A673 (cell line): Measurements from ENCODE around the gene HLCS. TPM values are rescaled to one million over a fixed set of nuclear protein-coding genes. Genes with fewer than 3 reads are reported as not detected.

Experiments used
- BruUV-seq: library from RNA; stranded (reverse); fragments of 400-500 nt; replicated peaks from 2 replicates; lab custom pipeline; 2021; lab: Mats Ljungman, UMichigan
- CTCF ChIA-PET: fragments of 300-600 bp; sonication (Branson Sonifier 250); formaldehyde crosslinking; loops from one replicate; lab custom pipeline; 2022; ENCODE audit warnings: antibody characterized with exemption; lab: Charles Lee
- POLR2A ChIA-PET: fragments of 300-600 bp; sonication (Branson Sonifier 250); formaldehyde crosslinking; loops from one replicate; lab custom pipeline; 2022; ENCODE audit warnings: antibody characterized with exemption; ENCODE audit not compliant: low non-redundant PET; lab: Charles Lee
- DNase-seq: peaks from one replicate; pipeline ENCODE4 v3.0.0-alpha.2; 2015; ENCODE audit warnings: low spot score
- H3K27ac ChIP-seq: fragments of 200-600 bp; sonication (generic); 2 replicates; pipeline ENCODE4 v1.5.1; 2016; ENCODE audit warnings: mixed run types, low read depth, mild to moderate bottlenecking, mixed read lengths, antibody characterized with exemption, low read length; ENCODE audit not compliant: poor library complexity, severe bottlenecking
- H3K27me3 ChIP-seq: fragments of 200-600 bp; sonication (generic); replicated peaks from 2 replicates; pipeline ENCODE4 v1.6.1; 2017; ENCODE audit warnings: mixed run types, low read depth, mild to moderate bottlenecking, mixed read lengths, antibody characterized with exemption, low read length; ENCODE audit not compliant: insufficient read depth, poor library complexity
- H3K36me3 ChIP-seq: fragments of 200-600 bp; sonication (generic); 2 replicates; pipeline ENCODE4 v1.6.1; 2016; ENCODE audit warnings: mixed run types, mild to moderate bottlenecking, mixed read lengths, antibody characterized with exemption, low read length; ENCODE audit not compliant: insufficient read depth, poor library complexity, severe bottlenecking
- H3K4me1 ChIP-seq: fragments of 200-600 bp; sonication (generic); 2 replicates; pipeline ENCODE4 v1.6.1; 2017; ENCODE audit warnings: mixed run types, mild to moderate bottlenecking, mixed read lengths, antibody characterized with exemption, low read length; ENCODE audit not compliant: insufficient read depth, poor library complexity, severe bottlenecking
- H3K4me3 ChIP-seq: fragments of 200-600 bp; sonication (generic); 2 replicates; pipeline ENCODE4 v1.5.1; 2016; ENCODE audit warnings: low read depth, mixed run types, mild to moderate bottlenecking, mixed read lengths, low read length; ENCODE audit not compliant: poor library complexity, severe bottlenecking
- H3K9me3 ChIP-seq: fragments of 200-600 bp; sonication (generic); 2 replicates; pipeline ENCODE4 v1.6.1; 2016; ENCODE audit warnings: mixed run types, low read depth, mild to moderate bottlenecking, mixed read lengths, antibody characterized with exemption, low read length; ENCODE audit not compliant: poor library complexity, severe bottlenecking
- CTCF ChIP-seq: fragments of 300-800, 200-600 bp; sonication (generic); conservative IDR thresholded peaks from 2 replicates; pipeline ENCODE4 v1.5.1; 2017; ENCODE audit warnings: low read depth, mild to moderate bottlenecking, antibody characterized with exemption, low read length, moderate library complexity, mixed read lengths
- EZH2 ChIP-seq: fragments of 200-600 bp; sonication (generic); IDR thresholded peaks from 2 replicates; pipeline ENCODE4 v1.6.1; 2017; ENCODE audit warnings: borderline replicate concordance, low read depth, mild to moderate bottlenecking, mixed read lengths, antibody characterized with exemption, low read length; ENCODE audit not compliant: poor library complexity, severe bottlenecking
- intact Hi-C: fragments of 100-400 bp; cut with micrococcal nuclease; formaldehyde crosslinking; loops from one replicate; pipeline ENCODE4 v1.10.0; 2022; ENCODE audit not compliant: unreplicated experiment
- total RNA-seq: library from RNA; stranded (reverse); gene quantifications from 2 replicates; pipeline ENCODE4 v1.2.3, GENCODE V29; 2021

The HLCS gene
- total RNA-seq, 1 experiment from 2014 or later: 15.3 TPM

DNA sequence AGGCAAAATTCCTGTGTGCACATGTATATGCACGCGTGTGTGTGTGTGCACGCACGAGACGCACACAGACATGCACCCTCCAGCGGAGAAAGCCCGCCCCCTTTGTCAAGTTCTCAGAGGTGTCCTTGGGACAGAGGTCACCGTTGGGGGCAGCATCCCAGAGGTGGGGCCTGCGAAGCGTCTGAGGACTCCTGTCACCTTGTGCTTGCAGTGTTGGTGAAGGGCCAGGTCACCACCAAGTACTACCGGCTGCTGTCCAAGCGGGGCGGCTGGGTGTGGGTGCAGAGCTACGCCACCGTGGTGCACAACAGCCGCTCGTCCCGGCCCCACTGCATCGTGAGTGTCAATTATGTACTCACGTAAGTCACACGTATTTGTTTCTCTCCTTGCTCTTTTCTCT, 225.0 kb downstream of the HLCS start:
- intact Hi-C loops: no loop called here
- CTCF ChIA-PET: no interaction called here
- Histone ChIP-seq H3K27me3 (no peaks in the 10 kb centered on the region), H3K36me3 (peaks cover 50% of the 10 kb centered on the region), H3K9me3 (no peaks in the 10 kb centered on the region), H3K4me1 (peaks cover 12% of the 10 kb centered on the region), H3K4me3 (no peak overlapping the region), H3K27ac (no peak overlapping the region)
- POLR2A ChIA-PET: no interaction called here
- no TSS peak for BruUV-seq
- no peak for DNase-seq
- no peak for TF ChIP-seq EZH2
- no peak for TF ChIP-seq CTCF

GRCh38 chr21:36738489-36739126, 227.9 kb downstream of the HLCS start:
- Histone ChIP-seq H3K27me3 (no peaks in the 10 kb centered on the region), H3K36me3 (peaks cover 46% of the 10 kb centered on the region), H3K4me1 (no peaks in the 10 kb centered on the region), H3K27ac (no peak overlapping the region), H3K9me3 (no peaks in the 10 kb centered on the region), H3K4me3 (no peak overlapping the region)
- no peak for TF ChIP-seq CTCF
- no peak for TF ChIP-seq EZH2
- ChIA-PET CTCF (no interaction called here), POLR2A (interaction anchor here (0.6 kb wide), 1 partner anchor 132 kb away, joined by 9 read pairs; no protein-coding TSS in a partner anchor)
- no peak for DNase-seq
- BruUV-seq: no TSS peak
- intact Hi-C loops: no loop called here

DNA sequence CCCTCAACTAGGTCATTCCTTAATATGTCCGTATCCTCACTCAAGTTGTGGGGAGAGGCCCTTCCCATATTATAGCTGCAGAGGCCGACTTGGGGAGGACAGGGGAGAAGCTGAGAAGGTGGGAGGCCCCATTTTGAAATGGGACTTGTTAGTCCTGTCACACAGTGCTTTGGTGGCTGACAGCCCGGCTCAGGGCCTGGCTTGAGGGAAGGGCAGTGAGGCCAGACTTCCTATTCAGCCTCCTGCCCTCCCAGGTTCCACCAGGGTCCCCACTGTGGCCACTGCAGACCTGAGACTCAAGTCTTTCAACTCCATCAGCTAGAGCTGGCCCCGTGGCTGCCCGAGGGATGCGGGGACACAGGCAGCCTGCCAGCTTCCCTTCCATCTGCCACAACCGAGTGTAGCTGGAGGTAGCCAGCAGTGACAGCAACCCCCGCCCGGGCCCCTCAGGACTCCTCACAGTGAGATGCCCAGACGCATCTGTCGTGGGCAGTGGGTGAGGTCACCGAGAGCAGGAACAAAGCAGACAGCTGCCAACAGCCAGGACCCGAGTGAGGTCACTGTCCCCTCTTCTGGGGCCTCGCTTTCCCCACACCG, 230.6 kb downstream of the HLCS start:
- POLR2A ChIA-PET: no interaction called here
- no peaks in the 10 kb centered on the region for H3K9me3 ChIP-seq
- CTCF ChIA-PET: no interaction called here
- H3K4me3 ChIP-seq: no peak overlapping the region
- no peak overlapping the region for H3K27ac ChIP-seq
- intact Hi-C loops: no loop called here
- no peaks in the 10 kb centered on the region for H3K27me3 ChIP-seq
- BruUV-seq: no TSS peak
- H3K4me1 ChIP-seq: no peaks in the 10 kb centered on the region
- peaks cover 43% of the 10 kb centered on the region for H3K36me3 ChIP-seq
- DNase-seq: no peak
- TF ChIP-seq CTCF (no peak), EZH2 (no peak)
